ENCODE measurements around the gene RABEP1.
A peak's percentile ranks its signal among the peaks of the same experiment; 100 is the strongest.

Gene RABEP1

DNA sequence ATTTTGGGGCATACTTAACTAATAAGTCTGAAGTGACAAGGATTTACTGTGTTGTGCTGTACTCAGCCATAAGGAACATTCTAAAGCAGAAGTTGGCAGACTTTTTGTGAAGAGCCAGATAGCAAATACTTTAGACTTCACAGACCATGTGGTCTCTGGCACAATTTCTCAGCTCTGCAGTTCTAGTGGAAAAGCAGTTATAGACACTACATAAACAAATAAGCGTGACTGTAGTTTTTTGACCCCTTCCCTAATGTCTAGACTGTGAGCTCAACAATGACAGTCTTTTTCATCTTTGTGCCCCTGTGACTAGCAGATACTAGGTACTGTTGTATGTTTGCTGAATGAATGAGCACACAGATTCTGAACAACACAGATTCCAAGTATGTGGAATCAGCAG, 142.8 kb downstream of the RABEP1 start:
- TF ChIP-seq POLR2AphosphoS5 (IDR thresholded peaks at IDR 0.05; ENCODE audit: low read depth, low read length) (no peak), FOXP2 (optimal IDR thresholded peaks at IDR 0.05; ENCODE audit: borderline replicate concordance, extremely low read depth, extremely low read length, insufficient read depth) (no peak), SIN3A (IDR thresholded peaks at IDR 0.05; ENCODE audit: borderline replicate concordance, insufficient read depth, low read length) (no peak), TAF1 (IDR thresholded peaks at IDR 0.05; ENCODE audit: borderline replicate concordance, insufficient read depth, low read length) (no peak)
- TF ChIP-seq, protein P1, sequence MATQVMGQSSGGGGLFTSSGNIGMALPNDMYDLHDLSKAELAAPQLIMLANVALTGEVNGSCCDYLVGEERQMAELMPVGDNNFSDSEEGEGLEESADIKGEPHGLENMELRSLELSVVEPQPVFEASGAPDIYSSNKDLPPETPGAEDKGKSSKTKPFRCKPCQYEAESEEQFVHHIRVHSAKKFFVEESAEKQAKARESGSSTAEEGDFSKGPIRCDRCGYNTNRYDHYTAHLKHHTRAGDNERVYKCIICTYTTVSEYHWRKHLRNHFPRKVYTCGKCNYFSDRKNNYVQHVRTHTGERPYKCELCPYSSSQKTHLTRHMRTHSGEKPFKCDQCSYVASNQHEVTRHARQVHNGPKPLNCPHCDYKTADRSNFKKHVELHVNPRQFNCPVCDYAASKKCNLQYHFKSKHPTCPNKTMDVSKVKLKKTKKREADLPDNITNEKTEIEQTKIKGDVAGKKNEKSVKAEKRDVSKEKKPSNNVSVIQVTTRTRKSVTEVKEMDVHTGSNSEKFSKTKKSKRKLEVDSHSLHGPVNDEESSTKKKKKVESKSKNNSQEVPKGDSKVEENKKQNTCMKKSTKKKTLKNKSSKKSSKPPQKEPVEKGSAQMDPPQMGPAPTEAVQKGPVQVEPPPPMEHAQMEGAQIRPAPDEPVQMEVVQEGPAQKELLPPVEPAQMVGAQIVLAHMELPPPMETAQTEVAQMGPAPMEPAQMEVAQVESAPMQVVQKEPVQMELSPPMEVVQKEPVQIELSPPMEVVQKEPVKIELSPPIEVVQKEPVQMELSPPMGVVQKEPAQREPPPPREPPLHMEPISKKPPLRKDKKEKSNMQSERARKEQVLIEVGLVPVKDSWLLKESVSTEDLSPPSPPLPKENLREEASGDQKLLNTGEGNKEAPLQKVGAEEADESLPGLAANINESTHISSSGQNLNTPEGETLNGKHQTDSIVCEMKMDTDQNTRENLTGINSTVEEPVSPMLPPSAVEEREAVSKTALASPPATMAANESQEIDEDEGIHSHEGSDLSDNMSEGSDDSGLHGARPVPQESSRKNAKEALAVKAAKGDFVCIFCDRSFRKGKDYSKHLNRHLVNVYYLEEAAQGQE (IDR thresholded peaks at IDR 0.05; ENCODE audit: insufficient read depth in 1 of 2, low read depth in 2 of 2, low read length in 2 of 2) = no peak

DNA sequence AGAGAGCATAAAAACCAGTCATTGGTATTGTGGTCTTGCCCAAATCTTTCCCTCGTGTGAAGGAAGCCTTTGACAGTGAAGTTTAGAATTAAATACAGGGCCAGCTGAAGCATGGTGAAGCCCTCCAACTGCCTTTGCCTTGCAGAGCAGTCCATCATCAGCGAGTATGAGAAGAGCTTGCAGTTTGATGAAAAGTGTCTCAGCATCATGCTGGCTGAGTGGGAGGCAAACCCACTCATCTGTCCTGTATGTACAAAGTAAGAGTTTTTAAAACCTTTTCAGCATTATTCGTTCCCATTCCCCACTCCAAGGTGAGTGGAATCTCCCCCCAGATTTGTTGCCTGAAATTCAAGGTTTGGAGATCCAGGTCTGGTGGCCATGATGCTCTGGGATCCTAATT, 143.7 kb downstream of the RABEP1 start:
- TF ChIP-seq FOXP2 (optimal IDR thresholded peaks at IDR 0.05; ENCODE audit: borderline replicate concordance, extremely low read depth, extremely low read length, insufficient read depth) (no peak), POLR2AphosphoS5 (IDR thresholded peaks at IDR 0.05; ENCODE audit: low read depth, low read length) (no peak), SIN3A (IDR thresholded peaks at IDR 0.05; ENCODE audit: borderline replicate concordance, insufficient read depth, low read length) (no peak), TAF1 (IDR thresholded peaks at IDR 0.05; ENCODE audit: borderline replicate concordance, insufficient read depth, low read length) (no peak)
- TF ChIP-seq, protein P1 (IDR thresholded peaks at IDR 0.05; ENCODE audit: insufficient read depth in 1 of 2, low read depth in 2 of 2, low read length in 2 of 2) = no peak

DNA sequence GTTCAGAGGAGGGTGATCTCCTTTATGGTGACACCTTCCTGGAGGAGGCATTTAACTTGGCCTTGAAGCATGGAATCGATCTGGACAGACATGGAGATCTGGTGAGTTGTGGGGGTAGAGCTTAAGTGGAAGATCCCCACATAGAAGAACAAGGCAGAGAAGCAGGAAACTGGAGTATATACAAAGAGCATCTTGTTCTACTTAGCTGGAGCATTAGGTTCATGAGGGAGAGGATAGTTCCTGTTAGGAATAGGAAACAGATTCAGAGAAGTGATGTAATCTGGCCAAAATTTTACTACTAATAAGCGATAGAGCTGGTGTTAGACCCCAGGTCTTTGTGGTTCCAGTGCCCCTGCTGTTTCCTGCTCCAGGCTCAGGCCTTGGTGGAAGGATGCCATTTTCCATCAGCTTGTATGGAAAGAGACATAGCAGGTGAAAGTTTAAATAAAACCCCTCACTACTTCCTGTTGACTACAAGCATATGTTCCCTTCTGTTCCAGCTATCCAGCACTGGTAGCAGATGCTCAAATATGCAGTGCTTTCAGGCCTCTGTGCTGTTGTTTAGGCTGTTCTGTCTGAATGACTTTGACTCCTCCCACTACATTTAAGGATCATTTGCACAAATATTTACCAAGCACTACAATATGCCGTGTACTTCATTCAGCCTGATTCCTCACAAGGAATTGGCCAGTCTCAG, 147.3 kb downstream of the RABEP1 start:
- TF ChIP-seq, protein P1 (IDR thresholded peaks at IDR 0.05; ENCODE audit: insufficient read depth in 1 of 2, low read depth in 2 of 2, low read length in 2 of 2) = 0 out of 4 replicates have a peak, but pooled peaks have one; percentile 9 to 24
- no peak for TF ChIP-seq POLR2AphosphoS5 (IDR thresholded peaks at IDR 0.05; ENCODE audit: low read depth, low read length)

DNA sequence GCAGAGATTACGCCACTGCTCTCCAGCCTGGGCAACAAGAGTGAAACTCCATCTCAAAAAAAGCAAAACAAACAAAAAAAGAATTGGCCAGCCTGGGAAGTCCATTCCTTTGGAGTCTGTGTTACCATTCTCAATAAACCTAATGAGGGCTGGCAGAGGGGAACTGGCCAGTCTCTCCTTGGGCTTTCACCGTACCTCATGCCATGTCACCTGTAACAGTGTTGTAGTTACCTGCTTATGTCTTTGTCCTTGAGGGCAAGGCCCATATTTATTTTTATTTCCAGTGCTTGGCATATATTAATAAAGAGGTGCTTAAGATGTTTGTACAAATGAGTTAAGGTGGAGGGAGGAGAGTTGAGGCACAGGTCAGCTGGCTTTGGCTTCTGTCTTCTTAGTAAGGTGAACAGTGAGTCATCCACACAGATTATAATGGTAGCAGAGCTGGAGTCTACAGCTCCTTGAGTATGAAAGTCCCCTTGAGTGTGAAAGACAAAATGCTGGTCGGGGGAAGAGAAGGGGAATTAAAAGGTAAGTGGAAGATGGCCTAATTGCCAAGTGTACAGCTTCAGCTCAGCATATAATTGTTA, 148.4 kb downstream of the RABEP1 start:
- no peak for TF ChIP-seq POLR2AphosphoS5 (IDR thresholded peaks at IDR 0.05; ENCODE audit: low read depth, low read length)

DNA sequence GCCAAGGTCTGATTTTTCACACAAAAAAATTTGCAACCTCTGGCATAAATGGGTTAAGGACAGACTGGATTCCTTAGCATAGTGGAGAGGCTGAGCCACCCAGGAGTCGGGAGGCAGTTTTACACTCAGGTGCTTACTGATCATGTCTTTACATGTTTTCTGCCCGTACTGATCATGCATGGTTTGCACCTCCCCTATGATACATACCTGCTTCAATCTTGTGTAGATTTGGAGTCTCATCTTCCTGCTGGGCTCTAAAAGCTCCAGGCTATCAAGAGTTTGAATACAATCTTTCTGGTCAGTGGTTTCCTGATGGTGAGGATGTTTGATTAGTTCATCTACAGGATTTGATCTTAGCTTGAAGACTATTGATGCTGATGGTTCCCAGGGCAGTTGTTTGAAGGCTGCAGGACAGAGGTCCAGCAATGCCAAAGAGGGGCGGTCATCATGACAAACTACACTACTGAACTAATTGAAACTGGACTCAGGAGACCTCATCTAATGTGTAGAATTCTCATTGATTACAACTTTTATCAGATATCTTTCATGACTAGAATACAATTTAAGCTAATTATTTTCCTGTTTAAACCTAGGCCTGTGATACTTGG, 150.0 kb downstream of the RABEP1 start:
- TF ChIP-seq, protein P1 (IDR thresholded peaks at IDR 0.05; ENCODE audit: insufficient read depth in 1 of 2, low read depth in 2 of 2, low read length in 2 of 2) = no peak
- TF ChIP-seq POLR2AphosphoS5 (IDR thresholded peaks at IDR 0.05; ENCODE audit: low read depth, low read length) = peak; percentile 76
- TF ChIP-seq SIN3A (IDR thresholded peaks at IDR 0.05; ENCODE audit: borderline replicate concordance, insufficient read depth, low read length) = no peak
- no peak for TF ChIP-seq TAF1 (IDR thresholded peaks at IDR 0.05; ENCODE audit: borderline replicate concordance, insufficient read depth, low read length)
